SK-N-SH (cell line): ENCODE data around the gene IGSF9.

Experiments used
- CHD2 ChIP-seq: fragments of 150-350 bp; IDR thresholded peaks from 2 replicates; pipeline ENCODE4 v1.6.1; 2018; ENCODE audit warnings: low read length; ENCODE audit not compliant: partially characterized antibody
- NFIC ChIP-seq: IDR thresholded peaks from 2 replicates; pipeline ENCODE4 v1.4.0; 2012; ENCODE audit warnings: borderline replicate concordance
- POLR2AphosphoS5 ChIP-seq: IDR thresholded peaks from 2 replicates; pipeline ENCODE4 v1.6.1; 2012; ENCODE audit warnings: low read depth, low read length
- RCOR1 ChIP-seq: fragments of 150-350 bp; IDR thresholded peaks from 2 replicates; pipeline ENCODE4 v1.6.1; 2017; ENCODE audit warnings: antibody characterized with exemption, low read length
- TEAD4 ChIP-seq: IDR thresholded peaks from 2 replicates; pipeline ENCODE4 v1.4.0; 2012; ENCODE audit warnings: mild to moderate bottlenecking, borderline replicate concordance; ENCODE audit not compliant: insufficient read depth
- YY1 ChIP-seq: IDR thresholded peaks from 2 replicates; pipeline ENCODE4 v1.4.0; 2012; ENCODE audit warnings: low read depth, mild to moderate bottlenecking
- TF ChIP-seq, protein P1 (sequence below): fragments of 200-600 bp; sonication (generic); IDR thresholded peaks from 2 replicates; pipeline ENCODE4 v1.6.1; 2017; ENCODE audit warnings: antibody characterized with exemption, mild to moderate bottlenecking, moderate library complexity
- TF ChIP-seq, protein P2 (sequence below): IDR thresholded peaks from 2 replicates; pipeline ENCODE4 v1.4.0; 2012; ENCODE audit warnings: low read depth

DNA sequence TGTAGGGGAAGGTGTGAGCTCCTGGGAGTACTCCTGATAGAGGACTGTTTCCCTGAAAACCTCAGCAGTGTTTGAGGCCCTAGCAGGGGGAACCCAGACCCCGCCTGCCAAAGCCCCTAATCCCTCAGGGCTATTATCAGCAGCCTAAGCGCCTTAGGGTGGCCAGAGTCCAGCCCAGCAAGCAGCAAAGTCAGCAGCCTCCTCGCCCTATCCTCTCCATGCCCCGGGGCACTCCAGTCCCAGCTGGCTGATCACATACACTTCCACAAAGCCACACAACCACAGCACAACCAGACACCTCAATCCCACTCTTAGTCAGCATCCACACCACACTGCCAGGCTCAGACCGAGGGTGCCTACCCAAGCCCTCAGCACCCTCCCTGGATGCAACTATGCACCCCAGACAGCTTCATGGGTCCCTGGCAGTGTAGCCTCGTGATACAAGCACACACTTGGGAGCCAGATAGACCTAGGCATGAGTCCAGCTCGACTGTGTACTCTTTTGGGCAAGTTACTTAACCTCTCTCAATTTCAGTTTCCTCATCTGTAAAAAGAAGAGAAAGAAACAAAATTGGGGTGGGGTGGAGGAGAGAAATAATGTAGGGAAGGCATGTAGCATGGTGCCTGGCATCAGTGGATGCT lies 7.1 kb downstream of the IGSF9 start:
- TF ChIP-seq YY1 (no peak), RCOR1 (no peak), TEAD4 (no peak), NFIC (no peak), POLR2AphosphoS5 (no peak), CHD2 (no peak)
- TF ChIP-seq, protein P1, sequence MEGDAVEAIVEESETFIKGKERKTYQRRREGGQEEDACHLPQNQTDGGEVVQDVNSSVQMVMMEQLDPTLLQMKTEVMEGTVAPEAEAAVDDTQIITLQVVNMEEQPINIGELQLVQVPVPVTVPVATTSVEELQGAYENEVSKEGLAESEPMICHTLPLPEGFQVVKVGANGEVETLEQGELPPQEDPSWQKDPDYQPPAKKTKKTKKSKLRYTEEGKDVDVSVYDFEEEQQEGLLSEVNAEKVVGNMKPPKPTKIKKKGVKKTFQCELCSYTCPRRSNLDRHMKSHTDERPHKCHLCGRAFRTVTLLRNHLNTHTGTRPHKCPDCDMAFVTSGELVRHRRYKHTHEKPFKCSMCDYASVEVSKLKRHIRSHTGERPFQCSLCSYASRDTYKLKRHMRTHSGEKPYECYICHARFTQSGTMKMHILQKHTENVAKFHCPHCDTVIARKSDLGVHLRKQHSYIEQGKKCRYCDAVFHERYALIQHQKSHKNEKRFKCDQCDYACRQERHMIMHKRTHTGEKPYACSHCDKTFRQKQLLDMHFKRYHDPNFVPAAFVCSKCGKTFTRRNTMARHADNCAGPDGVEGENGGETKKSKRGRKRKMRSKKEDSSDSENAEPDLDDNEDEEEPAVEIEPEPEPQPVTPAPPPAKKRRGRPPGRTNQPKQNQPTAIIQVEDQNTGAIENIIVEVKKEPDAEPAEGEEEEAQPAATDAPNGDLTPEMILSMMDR, result no peak
- TF ChIP-seq, protein P2, sequence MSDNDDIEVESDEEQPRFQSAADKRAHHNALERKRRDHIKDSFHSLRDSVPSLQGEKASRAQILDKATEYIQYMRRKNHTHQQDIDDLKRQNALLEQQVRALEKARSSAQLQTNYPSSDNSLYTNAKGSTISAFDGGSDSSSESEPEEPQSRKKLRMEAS, result no peak
